ENCODE data around the gene VILL. TPM values are rescaled to one million over a fixed set of nuclear protein-coding genes. Genes with fewer than 3 reads are reported as not detected.
"Not testable (repeated sequence)": the region's sequence is repeated elsewhere in the genome, so short reads cannot be mapped to it uniquely, and the experiment has no call there.

Gene VILL
- total RNA-seq, 2 experiments from 2014 or later, result 14.6 to 15.1 TPM

DNA sequence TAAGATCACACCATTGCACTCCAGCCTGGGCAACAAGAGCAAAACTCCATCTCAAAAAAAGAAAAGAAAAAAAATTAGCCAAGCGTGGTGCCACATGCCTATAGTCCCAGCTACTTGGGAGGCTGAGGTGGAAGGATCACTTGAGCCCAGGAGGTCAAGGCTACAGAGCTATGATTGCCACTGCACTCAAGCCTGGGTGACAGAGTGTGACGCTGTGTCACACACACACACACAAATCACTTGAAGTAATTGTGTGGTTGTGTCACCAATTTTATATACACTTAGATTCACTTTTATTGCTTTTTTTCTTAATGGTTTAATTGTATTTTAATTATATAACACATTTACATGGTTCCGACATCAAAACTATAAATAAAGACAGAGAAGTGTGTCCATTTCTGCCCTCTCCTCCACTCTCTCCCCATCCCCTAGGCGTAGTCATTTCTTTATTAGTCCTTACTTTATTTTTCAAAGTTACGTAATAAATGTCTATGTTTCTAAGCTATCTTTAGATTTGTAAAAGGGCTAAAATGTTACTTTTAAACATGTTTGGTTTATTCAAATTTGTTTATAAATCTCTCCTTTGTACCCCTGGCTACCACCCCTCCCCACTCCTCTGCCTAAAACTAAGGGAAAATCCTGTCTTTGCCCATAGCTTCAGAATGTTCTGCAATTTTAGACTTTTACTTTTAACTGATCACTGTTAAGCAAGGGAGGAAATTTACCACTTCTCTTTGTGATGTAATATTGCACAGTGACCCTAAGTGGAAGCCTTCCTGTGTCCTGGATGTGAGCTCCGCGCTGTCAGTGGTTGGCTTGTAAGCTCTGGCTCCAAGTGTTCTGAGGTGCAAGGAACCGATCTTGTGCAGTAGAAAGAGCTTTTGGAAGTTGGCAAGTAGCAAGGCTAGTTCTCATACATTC is 10.8 kb upstream of the VILL start:
- Mint-ChIP-seq H3K27ac (no peak overlapping the region), H3K9me3 (ENCODE audit: insufficient read depth) (no peaks in the 10 kb centered on the region), H3K27me3 (ENCODE audit: low read depth) (peaks cover 9% of the 10 kb centered on the region), H3K4me1 (ENCODE audit: low read depth) (peaks cover 3% of the 10 kb centered on the region), H3K36me3 (ENCODE audit: low read depth) (no peaks in the 10 kb centered on the region), H3K4me3 (no peak overlapping the region)
- CTCF ChIA-PET, result interaction anchor here (0.8 to 1.5 kb wide), 5 partner anchors 12 to 124 kb away, joined by 3 to 11 read pairs (median 3); no protein-coding TSS in a partner anchor
- DNase-seq, result no peak
- ATAC-seq, result no peak
- POLR2A ChIA-PET, result interaction anchor here (0.6 kb wide), 3 partner anchors 69 to 318 kb away, joined by 3 read pairs; no protein-coding TSS in a partner anchor

DNA sequence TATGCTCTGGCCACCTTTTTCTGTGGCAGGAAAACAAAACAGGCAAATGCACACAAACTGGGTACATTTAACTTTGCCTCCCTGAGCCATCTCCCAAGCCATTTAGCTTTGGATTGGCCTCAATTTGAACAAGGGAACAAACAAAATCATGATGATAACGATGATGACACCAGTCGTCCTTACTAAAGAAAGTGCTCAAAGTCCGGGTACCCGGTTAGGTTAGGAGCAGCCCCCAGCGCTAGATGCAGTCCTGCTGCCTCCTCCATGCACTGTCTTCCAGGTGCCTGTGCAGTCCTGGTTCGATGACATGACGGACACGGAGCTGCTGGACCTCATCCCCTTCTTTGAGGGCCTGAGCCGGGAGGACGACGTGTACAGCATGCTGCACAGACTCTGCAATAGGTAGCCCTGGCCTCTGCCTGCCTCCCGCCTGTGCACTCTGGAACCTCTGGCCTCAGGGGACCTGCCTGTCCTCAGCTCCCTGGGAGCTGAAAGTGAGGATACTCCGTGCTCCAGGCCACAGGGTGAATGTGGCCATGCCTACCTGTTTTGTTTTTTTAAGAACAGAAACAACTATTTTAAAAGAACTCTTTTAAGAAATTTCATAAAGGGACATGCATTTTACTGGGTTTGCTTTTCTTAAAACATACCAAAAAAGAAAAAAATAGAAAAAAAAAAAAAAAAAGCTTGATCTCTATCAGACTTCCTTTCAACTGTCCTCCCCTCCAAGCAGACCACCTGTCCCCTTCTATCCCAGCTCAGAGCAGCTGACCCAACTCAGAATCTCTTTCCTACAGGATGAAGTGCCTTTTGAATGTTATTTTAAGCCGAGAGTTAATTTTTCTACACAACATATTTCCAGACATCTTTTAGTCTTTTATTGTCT is 9.9 kb upstream of the VILL start:
- Mint-ChIP-seq H3K36me3 (ENCODE audit: low read depth) (no peaks in the 10 kb centered on the region), H3K27me3 (ENCODE audit: low read depth) (peaks cover 9% of the 10 kb centered on the region), H3K27ac (no peak overlapping the region), H3K4me3 (no peak overlapping the region), H3K9me3 (ENCODE audit: insufficient read depth) (no peaks in the 10 kb centered on the region), H3K4me1 (ENCODE audit: low read depth) (no peaks in the 10 kb centered on the region)
- ATAC-seq (no peak), DNase-seq (no peak)
- POLR2A ChIA-PET, result interaction anchor here (0.6 kb wide), 1 partner anchor 70 kb away, joined by 3 read pairs; no protein-coding TSS in a partner anchor
- CTCF ChIA-PET, result interaction anchor here (0.8 to 1.5 kb wide), 4 partner anchors 13 to 125 kb away, joined by 3 to 11 read pairs (median 5); no protein-coding TSS in a partner anchor

DNA sequence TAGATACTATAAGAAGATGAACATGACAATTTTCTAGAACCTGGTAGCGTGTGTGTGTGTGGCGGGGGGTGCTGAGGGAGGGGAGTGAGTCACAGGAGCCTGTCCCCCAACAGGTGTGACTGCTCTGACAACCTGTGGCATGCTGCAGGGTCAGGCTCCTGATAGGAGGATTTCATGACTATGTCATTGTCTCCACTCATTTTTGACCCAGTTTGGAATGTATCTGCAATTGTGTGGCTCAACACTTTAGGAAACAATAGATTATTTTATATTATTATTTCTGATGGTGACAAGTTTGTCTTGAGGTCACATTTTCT is 9.3 kb upstream of the VILL start:
- POLR2A ChIA-PET, result no interaction called here
- DNase-seq (no peak), ATAC-seq (no peak)
- Mint-ChIP-seq H3K9me3 (ENCODE audit: insufficient read depth) (no peaks in the 10 kb centered on the region), H3K4me3 (no peak overlapping the region), H3K27ac (no peak overlapping the region), H3K36me3 (ENCODE audit: low read depth) (no peaks in the 10 kb centered on the region), H3K4me1 (ENCODE audit: low read depth) (no peaks in the 10 kb centered on the region), H3K27me3 (ENCODE audit: low read depth) (peaks cover 9% of the 10 kb centered on the region)
- CTCF ChIA-PET, result no interaction called here

DNA sequence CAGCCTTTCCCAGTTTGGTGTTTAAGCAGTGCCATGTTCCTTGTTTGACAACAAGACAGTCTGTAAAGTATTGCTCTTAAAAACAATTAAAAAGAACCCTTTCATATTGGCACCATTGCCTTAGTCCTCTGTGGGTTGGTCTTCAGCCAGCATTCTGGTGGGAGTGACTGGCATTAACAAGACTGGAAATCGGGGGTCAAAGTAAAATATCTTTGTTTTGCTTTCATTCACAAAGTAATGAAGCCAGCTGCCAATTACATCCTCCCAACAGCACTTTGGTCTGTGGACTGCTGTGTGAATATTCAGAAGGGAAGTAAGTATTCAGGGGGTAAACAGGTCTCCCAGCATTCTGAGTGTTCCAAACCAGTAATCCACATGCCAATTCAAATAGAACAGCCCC is 8.3 kb upstream of the VILL start:
- Mint-ChIP-seq H3K36me3 (ENCODE audit: low read depth) (no peaks in the 10 kb centered on the region), H3K4me1 (ENCODE audit: low read depth) (no peaks in the 10 kb centered on the region), H3K27me3 (ENCODE audit: low read depth) (peaks cover 9% of the 10 kb centered on the region), H3K27ac (no peak overlapping the region), H3K9me3 (ENCODE audit: insufficient read depth) (no peaks in the 10 kb centered on the region), H3K4me3 (no peak overlapping the region)
- POLR2A ChIA-PET, result interaction anchor here (0.8 kb wide), 1 partner anchor 15 kb away, joined by 3 read pairs; no protein-coding TSS in a partner anchor
- ATAC-seq, result no peak
- DNase-seq, result no peak
- CTCF ChIA-PET, result interaction anchor here (0.7 to 1.7 kb wide), 3 partner anchors 7 to 21 kb away, joined by 3 to 4 read pairs (median 3); no protein-coding TSS in a partner anchor

DNA sequence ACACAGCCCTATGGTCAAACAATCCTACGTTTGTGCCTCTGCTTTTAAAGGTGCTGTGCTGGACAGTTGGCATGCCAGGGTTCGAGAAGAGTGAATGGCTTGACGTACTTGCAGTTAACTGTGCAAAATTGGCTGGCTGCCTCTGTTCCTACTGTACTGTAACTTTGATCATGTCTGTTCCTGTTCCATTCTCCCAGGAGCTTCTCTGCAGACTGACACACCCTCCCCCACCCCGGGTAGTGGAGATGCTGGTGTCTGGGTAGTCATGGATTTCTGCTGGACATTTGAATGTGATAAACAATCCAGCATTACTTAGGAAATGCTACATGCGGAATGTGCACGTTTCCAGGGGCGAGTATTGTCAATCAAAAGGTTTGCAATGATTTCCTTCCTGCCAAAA is 6.5 kb upstream of the VILL start:
- DNase-seq, result no peak
- CTCF ChIA-PET, result interaction anchor here (0.8 to 3.3 kb wide), 4 partner anchors 10 to 20 kb away, joined by 3 to 21 read pairs (median 4); no protein-coding TSS in a partner anchor
- no peak for ATAC-seq
- Mint-ChIP-seq H3K4me1 (ENCODE audit: low read depth) (no peaks in the 10 kb centered on the region), H3K27ac (no peak overlapping the region), H3K9me3 (ENCODE audit: insufficient read depth) (no peaks in the 10 kb centered on the region), H3K36me3 (ENCODE audit: low read depth) (no peaks in the 10 kb centered on the region), H3K27me3 (ENCODE audit: low read depth) (peaks cover 8% of the 10 kb centered on the region), H3K4me3 (no peak overlapping the region)
- POLR2A ChIA-PET, result no interaction called here

DNA sequence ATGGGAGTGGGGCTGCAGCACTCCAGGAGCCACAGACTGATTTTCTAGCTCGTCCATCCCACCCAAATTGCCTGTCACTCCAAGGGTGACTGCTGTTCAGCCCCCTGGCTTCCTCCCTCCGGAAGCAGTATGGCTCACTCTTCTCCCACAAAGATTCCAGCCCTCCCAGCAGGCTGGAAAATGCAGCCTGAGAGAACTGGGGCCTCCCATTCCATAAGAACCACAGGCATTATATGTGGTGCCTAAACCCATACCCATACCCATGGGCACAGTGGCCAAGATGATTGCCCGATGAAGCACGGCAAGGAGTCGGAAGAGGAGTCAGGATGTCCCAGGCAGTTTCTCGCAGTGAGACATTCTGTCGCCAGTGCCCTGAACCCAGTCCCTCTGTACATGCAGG is 6.0 kb upstream of the VILL start:
- Mint-ChIP-seq H3K27me3 (ENCODE audit: low read depth) (peaks cover 7% of the 10 kb centered on the region), H3K4me3 (no peak overlapping the region), H3K9me3 (ENCODE audit: insufficient read depth) (no peaks in the 10 kb centered on the region), H3K27ac (no peak overlapping the region), H3K4me1 (ENCODE audit: low read depth) (no peaks in the 10 kb centered on the region), H3K36me3 (ENCODE audit: low read depth) (no peaks in the 10 kb centered on the region)
- ChIA-PET POLR2A (no interaction called here), CTCF (interaction anchor here (1.6 to 3.3 kb wide), 2 partner anchors 10 to 17 kb away, joined by 4 to 21 read pairs; no protein-coding TSS in a partner anchor)
- DNase-seq, result no peak
- ATAC-seq, result no peak

DNA sequence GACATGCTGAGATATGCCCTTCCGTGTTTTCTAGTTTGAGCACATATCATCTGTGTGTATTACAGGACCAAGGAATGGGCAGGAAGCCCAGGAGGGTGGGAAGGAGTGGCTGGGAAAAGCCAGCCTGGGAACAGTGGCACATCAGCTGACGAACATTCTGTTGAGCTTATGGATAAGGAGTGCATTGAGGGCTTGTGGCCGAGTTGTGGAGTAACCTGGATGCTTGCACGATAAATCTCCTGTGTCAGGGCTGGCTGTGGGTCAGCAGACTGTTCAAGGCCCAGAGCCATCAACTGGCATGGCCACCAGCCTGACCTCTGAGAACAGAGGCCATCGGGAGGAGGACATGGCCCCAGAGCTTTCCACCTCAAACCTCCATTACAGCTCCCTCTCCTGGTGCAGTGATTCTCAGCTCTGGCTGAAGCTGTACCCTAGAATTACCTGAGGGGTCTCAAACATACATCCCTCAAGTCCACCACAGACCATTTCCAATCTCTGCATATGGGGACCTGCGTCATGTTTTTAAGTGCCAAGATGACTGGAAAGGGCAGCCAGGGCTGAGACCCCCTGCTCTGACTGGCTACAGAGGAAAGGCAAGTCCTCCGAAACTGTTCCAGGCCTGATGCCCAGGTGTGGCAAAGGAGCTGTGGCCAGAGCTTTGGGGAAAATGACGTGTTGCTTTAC is 4.8 kb upstream of the VILL start:
- Mint-ChIP-seq H3K4me3 (no peak overlapping the region), H3K36me3 (ENCODE audit: low read depth) (no peaks in the 10 kb centered on the region), H3K9me3 (ENCODE audit: insufficient read depth) (no peaks in the 10 kb centered on the region), H3K27me3 (ENCODE audit: low read depth) (peaks cover 3% of the 10 kb centered on the region), H3K27ac (no peak overlapping the region), H3K4me1 (ENCODE audit: low read depth) (no peaks in the 10 kb centered on the region)
- no peak for DNase-seq
- ChIA-PET POLR2A (no interaction called here), CTCF (interaction anchor here (1.2 to 3.3 kb wide), 3 partner anchors 11 to 130 kb away, joined by 4 to 21 read pairs (median 4); no protein-coding TSS in a partner anchor)
- no peak for ATAC-seq

DNA sequence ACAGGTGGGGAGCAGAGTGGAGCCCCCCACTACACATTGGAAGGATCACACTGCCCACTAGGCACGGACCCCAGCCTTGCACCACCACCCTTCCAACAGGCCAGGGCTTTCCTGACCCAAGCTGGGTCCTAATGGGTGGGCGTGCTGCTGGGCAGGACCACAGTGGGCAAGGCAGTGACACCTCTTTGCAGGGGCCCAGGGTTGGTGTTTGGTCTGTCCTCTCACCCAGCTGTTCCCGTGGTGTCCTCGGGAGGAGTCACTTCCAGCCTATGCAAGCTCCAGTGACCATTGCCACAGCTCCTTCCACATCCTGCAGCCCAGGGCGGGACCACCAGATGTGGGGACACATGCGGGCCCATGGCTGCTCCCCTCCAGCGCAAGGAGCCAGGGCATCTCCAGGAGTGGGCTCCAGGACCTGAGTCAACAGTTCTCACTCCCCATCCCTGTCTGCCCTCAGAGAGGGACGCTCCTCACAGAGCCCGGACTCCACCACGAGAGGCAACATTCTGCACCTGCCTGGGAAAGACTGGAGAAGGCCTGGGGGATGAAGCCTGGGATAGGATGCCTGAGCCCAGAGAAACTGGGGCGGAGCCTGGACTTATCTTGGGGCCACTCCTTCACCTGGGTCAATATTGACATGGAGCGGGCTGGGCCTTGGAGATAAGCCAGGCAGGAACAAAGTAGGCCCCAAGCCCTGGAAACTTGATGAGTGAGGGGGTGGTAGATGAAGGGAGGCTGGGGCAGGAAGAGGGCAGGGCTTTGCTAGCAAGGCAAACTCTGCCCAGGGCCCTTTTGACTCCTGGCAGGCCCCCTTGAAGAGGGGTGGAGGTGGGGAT is 3.9 kb upstream of the VILL start:
- no peak overlapping the region for H3K27ac Mint-ChIP-seq
- H3K4me3 Mint-ChIP-seq, result no peak overlapping the region
- CTCF ChIA-PET, result interaction anchor here (0.6 to 3.3 kb wide), 4 partner anchors 12 to 131 kb away, joined by 3 to 21 read pairs (median 4); no protein-coding TSS in a partner anchor
- H3K4me1 Mint-ChIP-seq (ENCODE audit: low read depth), result no peaks in the 10 kb centered on the region
- H3K36me3 Mint-ChIP-seq (ENCODE audit: low read depth), result no peaks in the 10 kb centered on the region
- H3K9me3 Mint-ChIP-seq (ENCODE audit: insufficient read depth), result no peaks in the 10 kb centered on the region
- POLR2A ChIA-PET, result no interaction called here
- no peak for ATAC-seq
- no peaks in the 10 kb centered on the region for H3K27me3 Mint-ChIP-seq (ENCODE audit: low read depth)
- DNase-seq, result no peak

DNA sequence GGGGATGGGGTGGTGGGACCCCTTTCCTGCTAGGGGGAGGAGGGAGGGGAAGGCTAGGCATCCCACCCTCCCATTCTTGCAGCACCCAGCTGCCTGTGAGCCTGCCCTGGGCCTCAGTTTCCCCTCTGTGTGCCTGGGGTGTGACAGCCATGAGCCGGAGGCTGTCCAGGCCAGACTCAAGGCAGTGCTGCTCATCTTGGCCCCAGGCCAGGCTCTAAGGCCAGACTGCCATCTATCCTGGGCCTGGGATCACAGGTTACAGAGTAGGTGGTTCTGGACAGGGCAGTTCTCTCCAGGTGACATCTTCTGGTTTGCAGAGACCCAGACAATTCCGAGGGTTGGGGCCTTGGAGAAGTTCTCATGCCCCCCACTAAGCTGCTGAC is 3.3 kb upstream of the VILL start:
- CTCF ChIA-PET, result no interaction called here
- H3K9me3 Mint-ChIP-seq (ENCODE audit: insufficient read depth), result no peaks in the 10 kb centered on the region
- ATAC-seq, result no peak
- H3K27ac Mint-ChIP-seq, result no peak overlapping the region
- POLR2A ChIA-PET, result no interaction called here
- H3K4me1 Mint-ChIP-seq (ENCODE audit: low read depth), result no peaks in the 10 kb centered on the region
- no peaks in the 10 kb centered on the region for H3K36me3 Mint-ChIP-seq (ENCODE audit: low read depth)
- H3K27me3 Mint-ChIP-seq (ENCODE audit: low read depth), result peaks cover 3% of the 10 kb centered on the region
- H3K4me3 Mint-ChIP-seq, result no peak overlapping the region
- no peak for DNase-seq

DNA sequence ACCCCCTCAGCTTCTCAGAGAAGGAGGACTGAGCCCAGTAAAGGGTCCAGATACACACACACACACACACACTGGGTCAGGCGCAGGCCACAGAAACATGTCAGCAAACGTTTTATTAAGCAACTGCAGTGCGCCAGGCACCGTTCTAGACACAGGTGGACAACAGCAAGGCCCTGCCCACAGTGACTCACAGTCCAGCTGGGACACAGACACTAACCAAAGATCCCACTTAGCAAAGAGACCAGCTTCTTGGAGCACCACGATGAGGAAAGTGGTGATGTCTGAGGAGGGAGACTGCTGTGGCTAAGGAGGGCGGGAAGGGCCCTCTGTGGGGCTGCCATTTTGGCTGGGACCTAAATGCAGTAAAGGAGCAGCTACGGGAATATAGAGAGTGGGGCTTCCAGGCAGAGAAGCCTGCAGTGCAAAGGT is 2.8 kb upstream of the VILL start:
- no peak for DNase-seq
- POLR2A ChIA-PET, result no interaction called here
- CTCF ChIA-PET, result no interaction called here
- no peaks in the 10 kb centered on the region for H3K4me1 Mint-ChIP-seq (ENCODE audit: low read depth)
- no peaks in the 10 kb centered on the region for H3K9me3 Mint-ChIP-seq (ENCODE audit: insufficient read depth)
- peaks cover 3% of the 10 kb centered on the region for H3K27me3 Mint-ChIP-seq (ENCODE audit: low read depth)
- no peak for ATAC-seq
- no peak overlapping the region for H3K4me3 Mint-ChIP-seq
- H3K36me3 Mint-ChIP-seq (ENCODE audit: low read depth), result no peaks in the 10 kb centered on the region
- no peak overlapping the region for H3K27ac Mint-ChIP-seq

DNA sequence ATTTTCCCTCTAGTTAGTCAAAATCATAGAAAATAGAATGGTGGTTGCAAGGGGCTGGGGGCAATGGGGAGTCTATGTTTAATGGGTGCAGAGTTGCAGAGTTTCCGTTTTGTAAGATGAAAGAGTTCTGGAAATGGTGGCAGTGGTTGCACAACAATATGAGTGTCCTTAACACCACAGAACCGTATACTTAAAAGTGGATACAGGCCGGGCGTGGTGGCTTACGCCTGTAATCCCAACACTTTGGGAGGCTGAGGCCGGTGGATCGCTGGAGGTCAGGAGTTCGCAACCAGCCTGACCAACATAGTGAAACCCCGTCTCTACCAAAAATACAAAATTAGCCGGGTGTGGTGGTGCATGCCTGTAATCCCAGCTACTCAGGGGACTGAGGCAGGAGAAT is 2.2 kb upstream of the VILL start:
- CTCF ChIA-PET; H3K9me3 Mint-ChIP-seq (ENCODE audit: insufficient read depth); H3K27ac Mint-ChIP-seq; H3K4me3 Mint-ChIP-seq; DNase-seq; ATAC-seq; POLR2A ChIA-PET; H3K36me3 Mint-ChIP-seq (ENCODE audit: low read depth); H3K27me3 Mint-ChIP-seq (ENCODE audit: low read depth); H3K4me1 Mint-ChIP-seq (ENCODE audit: low read depth): not testable (repeated sequence)

Measured in activated CD8-positive, alpha-beta T cell treated with anti-CD3 and anti-CD28 coated beads, Interleukin-2, amount 10 ng/mL, durations not matched to agents 7 days and 5 days (primary cell).